ENCODE measurements around the gene SIX1.

The SIX1 gene

GRCh38 chr14:60648934-60649874 is at the start of gene SIX1:
SIX1 (minus strand) TSS chr14:60649477; CDS start chr14:60649189, 288 bp downstream.
- DNase-seq = no peak

- no peak for DNase-seq
These were observed 46.0 kb upstream of the SIX1 start for GRCh38 chr14:60695327-60695726.

- DNase-seq = no peak
These were observed 42.3 kb upstream of the SIX1 start for GRCh38 chr14:60691383-60692113.

- no peak for DNase-seq
These were observed 37.6 kb upstream of the SIX1 start for GRCh38 chr14:60686865-60687264.

GRCh38 chr14:60684203-60684602 is 34.9 kb upstream of the SIX1 start:
- no peak for DNase-seq

- no peak for DNase-seq
These were observed 32.0 kb upstream of the SIX1 start for GRCh38 chr14:60681271-60681670.

GRCh38 chr14:60680511-60680910 is 31.2 kb upstream of the SIX1 start:
- no peak for DNase-seq

GRCh38 chr14:60679566-60680258 is 30.4 kb upstream of the SIX1 start:
- no peak for DNase-seq

- DNase-seq = no peak
These were observed 28.4 kb upstream of the SIX1 start for GRCh38 chr14:60677701-60678100.

GRCh38 chr14:60670989-60671388 is 21.7 kb upstream of the SIX1 start:
- DNase-seq = no peak

- no peak for DNase-seq
These were observed 19.3 kb upstream of the SIX1 start for GRCh38 chr14:60668431-60669112.

GRCh38 chr14:60665177-60665550 is 15.9 kb upstream of the SIX1 start:
- no peak for DNase-seq

- DNase-seq = no peak
These were observed 13.7 kb upstream of the SIX1 start for GRCh38 chr14:60662982-60663381.

GRCh38 chr14:60661721-60662120 is 12.4 kb upstream of the SIX1 start:
- DNase-seq = no peak

GRCh38 chr14:60658909-60659585 is 9.8 kb upstream of the SIX1 start:
- DNase-seq = no peak

GRCh38 chr14:60658211-60658690 is 9.0 kb upstream of the SIX1 start:
- DNase-seq = no peak

- no peak for DNase-seq
These were observed 8.4 kb upstream of the SIX1 start for GRCh38 chr14:60657456-60658210.

- no peak for DNase-seq
These were observed 7.6 kb upstream of the SIX1 start for GRCh38 chr14:60656686-60657455.

- no peak for DNase-seq
These were observed 6.8 kb upstream of the SIX1 start for GRCh38 chr14:60655898-60656685.

Measured in activated CD8-positive, alpha-beta memory T cell treated with anti-CD3 and anti-CD28 coated beads, Interleukin-2, amount 50 U/mL, for 4 hours (primary cell).